ENCODE data around the gene PRR33. TPM values are rescaled to one million over a fixed set of nuclear protein-coding genes. Genes with fewer than 3 reads are reported as not detected.

PRR33 gene
- total RNA-seq, 1 donor from 2014 or later, result not detected

DNA sequence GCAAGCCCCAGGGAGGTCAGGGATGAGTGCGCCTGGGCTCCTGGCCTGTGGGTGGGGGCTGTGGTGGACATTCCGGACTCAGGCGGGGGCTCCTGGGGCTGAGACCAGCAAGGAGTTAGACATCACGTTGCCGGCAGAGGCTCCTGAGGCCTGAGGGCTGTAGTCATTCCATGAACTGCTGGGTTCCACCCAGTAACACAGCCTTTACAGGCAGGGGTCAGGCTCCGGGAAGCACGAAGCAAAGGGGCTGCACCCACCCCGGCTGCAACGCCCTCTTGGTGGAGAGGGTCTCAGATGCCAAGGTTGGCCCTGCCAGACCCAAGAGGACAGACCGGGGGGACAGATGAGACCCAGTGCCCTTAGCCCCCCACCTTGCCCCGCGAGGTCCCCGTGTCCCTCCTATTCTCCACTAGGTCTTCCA, 36.8 kb upstream of the PRR33 start:
- DNase-seq (ENCODE audit: low spot score), result no peak

DNA sequence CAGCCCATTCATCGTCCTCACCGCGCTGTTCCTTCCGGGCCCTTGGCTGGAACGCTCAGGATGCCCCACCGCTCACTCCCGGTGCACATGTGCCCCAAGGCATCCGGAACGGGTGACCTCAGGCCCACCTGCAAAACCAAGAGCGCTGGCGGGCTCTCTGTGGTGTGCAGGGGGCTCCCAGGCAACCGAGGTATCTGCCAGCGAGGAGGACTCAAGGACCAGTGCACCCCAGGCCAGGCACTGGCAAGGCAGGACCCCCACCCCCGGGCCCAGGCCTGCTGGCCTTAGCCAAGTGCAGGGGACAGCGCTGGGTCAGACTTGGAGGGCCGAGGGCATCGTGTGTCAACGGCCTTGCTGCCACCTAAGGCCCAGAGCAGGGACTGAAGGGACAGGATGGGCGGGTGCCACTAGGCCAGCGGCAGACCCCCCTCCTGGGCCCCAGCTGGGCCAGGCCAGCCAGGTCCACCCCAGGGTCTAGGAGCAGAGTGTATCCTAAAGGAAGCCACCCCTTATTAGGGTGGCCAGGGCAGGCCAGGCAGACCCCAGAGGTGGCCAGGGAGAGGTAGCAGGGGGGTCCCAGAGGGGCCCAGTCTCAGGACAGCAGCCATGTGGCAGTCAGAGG, 36.3 kb upstream of the PRR33 start:
- DNase-seq (ENCODE audit: low spot score), result no peak

DNA sequence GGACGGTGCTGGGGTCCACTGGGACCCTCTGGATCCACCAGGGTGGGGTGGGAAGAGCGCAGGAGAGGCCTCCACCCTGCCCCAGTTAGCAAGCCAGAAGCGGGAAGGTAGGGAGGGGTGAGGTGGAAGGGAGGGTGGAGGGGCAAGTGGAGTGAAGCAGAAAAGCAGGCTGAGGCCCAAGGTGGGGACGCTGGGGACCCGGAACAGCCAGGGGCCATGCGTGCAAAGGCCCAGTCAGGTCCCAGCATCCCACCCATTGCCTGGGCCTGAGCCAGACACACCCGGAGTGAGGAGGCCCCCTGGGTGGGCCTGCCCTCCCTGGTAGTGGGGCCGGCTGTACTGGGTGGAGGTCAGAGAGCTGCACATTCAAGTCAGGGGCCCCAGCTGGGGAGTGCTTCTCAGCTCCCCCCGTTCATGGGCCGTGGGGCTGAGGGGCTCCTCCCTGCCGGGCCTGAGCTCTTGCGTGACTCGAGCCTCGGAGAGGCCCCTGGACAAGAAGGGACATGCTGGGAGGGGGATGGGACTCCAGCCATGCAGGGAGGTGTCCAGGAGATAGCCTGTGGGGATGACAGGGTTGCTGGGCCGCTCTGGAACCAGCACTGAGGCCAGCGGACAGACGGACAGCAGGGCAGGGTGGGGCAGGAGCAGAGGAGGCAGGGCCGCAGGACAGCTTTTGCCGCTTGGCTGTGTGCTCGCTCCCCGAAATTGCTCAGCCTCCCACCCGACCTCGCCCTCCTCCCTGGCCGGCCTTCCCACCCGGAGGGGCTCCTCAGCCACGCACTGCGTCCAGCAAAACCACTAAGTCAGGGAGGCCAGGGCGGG, 35.5 kb upstream of the PRR33 start:
- DNase-seq (ENCODE audit: low spot score), result no peak

GRCh38 chr11:1926156-1927025, 34.7 kb upstream of the PRR33 start:
- DNase-seq (ENCODE audit: low spot score), result no peak

- DNase-seq (ENCODE audit: low spot score), result no peak
Measured at GRCh38 chr11:1925373-1926155, 33.9 kb upstream of the PRR33 start.

DNA sequence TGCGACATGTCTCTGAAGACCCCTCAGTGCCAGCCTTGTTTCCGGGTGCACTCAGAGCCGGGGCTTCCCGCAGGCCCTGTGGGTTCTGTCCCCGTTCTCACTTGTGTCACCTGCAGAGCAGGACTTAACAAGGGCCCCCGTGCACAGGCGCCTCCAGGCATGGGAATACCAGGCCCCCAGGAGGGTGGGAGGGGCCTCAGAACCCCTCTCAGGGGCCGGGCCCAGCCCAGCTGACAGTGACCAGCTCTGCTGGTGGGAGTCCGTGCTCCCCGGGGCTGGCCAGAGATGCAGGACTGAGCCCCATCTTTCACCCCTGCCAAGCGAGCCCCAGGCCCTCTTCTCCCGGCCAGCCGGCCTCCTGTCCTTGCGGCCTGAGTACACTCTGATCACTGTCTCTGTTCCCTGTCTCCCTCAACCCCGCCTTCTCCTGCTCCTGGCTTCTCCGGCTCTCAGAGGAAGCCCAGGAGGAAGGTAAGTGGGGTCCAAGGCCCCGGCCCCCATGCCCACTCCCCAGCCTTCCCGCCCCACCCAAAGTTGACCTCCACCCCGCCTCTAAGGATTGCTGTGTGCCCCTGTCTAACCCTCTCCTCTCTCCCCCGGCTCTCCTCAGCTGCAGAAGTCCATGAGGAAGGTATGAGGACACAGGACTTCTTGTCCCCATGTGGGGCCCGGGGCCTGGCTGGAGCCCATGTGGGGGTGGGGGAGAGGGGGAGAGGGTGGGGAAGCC, 33.1 kb upstream of the PRR33 start:
- no peak for DNase-seq (ENCODE audit: low spot score)

GRCh38 chr11:1924181-1924580, 32.5 kb upstream of the PRR33 start:
- DNase-seq (ENCODE audit: low spot score), result no peak

- no peak for DNase-seq (ENCODE audit: low spot score)
Measured at GRCh38 chr11:1923201-1923956, 31.7 kb upstream of the PRR33 start.

DNA sequence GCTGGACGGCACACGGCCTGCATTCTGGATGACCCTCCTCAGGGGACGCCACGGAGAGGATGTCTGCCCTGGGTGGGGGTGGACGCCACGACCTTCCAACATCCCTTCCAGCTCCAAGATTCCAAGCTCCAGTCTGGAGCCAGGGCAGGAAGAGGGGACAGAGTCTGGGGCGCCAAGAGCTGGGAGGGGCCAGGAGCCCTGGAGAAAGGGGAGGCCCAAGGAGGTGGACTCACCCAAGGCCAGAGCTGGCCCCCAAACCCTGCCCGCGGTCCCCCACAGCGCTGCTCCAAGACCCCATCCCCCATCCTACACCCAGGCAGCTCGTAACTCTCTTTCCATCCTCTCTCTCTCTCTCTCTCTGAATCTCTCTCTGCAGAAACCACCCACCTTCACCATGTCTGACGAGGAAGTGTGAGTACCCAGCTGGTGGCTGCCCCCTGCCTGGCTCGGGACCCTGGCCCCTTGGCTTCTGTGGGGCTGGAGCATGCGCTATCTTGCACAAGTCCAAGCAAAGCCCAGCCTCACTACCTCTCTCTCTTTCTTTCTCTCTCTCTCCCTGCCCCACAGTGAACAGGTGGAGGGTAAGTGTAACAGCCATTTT, 30.9 kb upstream of the PRR33 start:
- no peak for DNase-seq (ENCODE audit: low spot score)

DNA sequence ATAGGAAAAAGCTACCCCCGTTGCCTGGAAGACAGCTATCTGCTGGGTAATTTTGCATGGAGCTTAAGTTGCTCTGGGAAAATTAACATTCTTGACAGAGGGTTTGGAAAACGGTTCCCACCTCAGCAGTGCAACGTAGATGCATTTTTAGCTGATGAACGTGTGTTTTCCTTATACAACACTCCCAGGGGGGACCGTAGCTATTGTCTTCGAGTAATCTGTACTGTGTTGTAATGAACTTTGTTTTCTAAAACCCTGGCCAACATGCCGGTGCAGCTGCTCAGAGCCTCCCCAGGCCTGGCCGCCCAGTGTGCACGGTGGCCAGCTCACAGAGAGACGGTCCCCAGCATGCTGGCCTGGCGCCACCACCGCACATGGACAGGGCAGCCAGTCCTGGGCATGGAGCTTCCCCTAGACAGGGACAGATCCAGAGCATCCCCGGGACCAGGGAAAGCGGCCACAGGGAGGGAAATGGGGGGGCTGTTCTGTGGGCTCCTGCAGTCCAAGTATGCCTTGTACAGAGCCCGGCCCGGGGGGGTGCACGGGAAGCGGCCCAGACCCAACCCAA, 30.0 kb upstream of the PRR33 start:
- no peak for DNase-seq (ENCODE audit: low spot score)

- DNase-seq (ENCODE audit: low spot score), result no peak
Measured at GRCh38 chr11:1920909-1921573, 29.3 kb upstream of the PRR33 start.

DNA sequence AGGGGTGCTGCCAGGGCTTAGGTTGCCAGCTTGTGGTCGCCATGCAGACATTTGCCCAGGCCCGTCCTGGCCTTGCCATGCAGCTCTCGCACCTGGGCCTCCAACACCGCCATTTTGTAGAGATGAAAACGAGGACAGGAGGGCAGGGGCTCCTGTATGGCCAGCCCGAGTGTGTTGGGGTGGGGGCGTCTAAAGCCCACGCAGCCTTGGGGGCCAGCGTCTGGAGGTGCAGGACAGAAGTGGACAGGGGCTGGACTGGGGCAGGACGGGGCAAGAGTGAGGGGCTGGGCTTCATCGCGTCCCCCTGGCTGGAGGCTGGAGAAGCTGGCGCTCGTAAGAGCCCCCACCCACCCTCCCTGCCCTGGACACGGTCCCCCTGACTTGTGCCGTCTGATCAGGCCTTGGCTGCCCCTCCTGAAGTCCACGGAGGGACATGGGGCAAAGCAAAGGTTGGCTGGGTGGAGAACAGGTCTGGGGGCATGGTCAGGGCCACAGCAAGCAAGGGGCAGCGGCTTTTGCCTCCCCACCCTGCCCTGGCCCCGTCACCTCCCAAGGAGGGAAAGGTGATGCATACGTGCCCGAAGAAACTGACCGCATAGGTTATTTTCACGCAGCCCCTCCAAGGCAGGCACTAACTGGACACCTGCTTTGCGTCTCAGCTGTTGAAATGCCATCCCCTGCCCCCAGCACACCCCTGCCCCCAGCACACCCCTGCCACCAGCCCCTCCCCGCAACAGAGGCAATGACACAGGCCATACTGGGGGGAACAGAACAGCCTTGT, 28.6 kb upstream of the PRR33 start:
- DNase-seq (ENCODE audit: low spot score), result no peak

DNA sequence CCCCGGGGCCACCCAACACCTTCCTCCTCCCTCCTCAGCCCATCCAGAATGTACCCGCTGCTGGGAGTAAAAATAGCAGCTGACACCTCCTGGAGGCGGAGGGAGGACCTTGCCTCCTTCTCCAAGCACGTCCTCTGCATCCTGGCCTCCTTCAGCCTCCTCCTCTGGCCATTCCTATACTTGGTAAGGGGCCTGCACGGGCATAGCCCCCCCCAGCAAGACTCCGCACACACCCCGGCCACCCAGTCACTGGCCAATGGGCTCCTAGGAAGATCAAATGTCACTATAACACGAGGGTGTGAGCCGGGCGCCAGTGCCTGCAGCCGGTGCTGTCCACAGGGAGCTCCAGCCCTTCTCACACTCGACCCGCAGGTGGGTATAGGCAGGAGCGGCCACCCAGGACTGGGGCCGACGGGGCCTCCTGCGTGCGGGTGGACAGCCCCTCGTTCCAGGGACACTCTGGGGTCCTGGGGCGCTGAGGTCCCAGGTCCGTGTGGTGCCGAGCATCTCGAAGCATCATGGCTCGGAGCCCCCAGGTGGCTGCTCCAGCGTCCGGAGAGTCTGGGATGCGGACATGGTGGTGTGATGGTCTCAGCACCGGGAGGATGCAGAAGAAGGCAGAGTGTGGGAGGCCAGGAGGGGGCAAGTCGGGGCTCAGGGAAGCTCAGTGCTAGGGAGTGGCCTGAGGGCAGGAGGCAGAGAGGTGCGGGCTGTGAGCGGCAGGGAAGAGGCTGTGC, 27.9 kb upstream of the PRR33 start, which contains the start of gene TNNT3:
Gene TNNT3, plus strand, starts transcription at position 313 of the 737 bp plus-strand sequence. CDS start 3,172 bp downstream, outside the sequence.
- DNase-seq (ENCODE audit: low spot score), result no peak

DNA sequence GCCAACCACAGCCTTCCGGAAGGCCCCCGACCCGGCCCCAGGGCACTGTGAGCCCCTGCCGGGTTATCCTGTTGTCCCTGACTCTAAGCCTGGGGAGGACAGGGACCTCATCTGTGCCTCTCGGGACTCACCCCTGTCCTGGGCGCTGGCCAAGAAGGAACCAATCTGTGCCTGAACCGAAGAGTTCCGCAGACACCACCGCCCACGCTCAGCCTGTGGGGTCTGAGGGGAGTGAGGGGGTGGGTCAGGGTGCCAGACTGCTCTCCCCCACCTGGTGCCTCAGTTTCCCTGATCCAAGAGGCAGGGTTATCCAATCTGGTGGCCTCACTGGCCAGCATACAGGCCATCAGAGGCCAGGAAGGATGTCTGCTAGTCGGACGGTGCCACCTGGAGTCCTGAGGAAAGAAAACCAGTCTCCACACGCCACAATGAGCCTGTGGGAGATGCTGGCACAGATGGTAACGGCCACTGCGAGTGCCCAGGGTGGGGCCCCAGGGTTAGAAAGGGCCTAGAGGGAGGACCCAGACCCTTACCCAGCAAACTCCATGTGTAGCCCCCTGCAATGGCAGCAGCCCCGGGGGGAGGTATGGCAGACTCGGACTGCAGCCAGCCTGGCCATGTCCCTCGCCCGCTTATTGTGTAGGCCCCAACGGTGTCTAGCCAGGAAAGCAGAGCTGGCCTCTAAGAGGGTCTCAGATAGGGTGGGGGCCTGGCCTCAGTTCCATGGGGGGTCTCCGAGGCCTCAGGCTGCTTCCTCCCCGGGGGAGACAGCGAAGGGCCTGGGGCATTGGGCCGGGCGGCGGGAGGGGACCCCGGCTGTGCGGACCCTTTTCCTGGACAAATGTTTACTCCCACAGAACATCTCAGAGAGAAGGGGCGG, 27.0 kb upstream of the PRR33 start:
- DNase-seq (ENCODE audit: low spot score), result no peak

DNA sequence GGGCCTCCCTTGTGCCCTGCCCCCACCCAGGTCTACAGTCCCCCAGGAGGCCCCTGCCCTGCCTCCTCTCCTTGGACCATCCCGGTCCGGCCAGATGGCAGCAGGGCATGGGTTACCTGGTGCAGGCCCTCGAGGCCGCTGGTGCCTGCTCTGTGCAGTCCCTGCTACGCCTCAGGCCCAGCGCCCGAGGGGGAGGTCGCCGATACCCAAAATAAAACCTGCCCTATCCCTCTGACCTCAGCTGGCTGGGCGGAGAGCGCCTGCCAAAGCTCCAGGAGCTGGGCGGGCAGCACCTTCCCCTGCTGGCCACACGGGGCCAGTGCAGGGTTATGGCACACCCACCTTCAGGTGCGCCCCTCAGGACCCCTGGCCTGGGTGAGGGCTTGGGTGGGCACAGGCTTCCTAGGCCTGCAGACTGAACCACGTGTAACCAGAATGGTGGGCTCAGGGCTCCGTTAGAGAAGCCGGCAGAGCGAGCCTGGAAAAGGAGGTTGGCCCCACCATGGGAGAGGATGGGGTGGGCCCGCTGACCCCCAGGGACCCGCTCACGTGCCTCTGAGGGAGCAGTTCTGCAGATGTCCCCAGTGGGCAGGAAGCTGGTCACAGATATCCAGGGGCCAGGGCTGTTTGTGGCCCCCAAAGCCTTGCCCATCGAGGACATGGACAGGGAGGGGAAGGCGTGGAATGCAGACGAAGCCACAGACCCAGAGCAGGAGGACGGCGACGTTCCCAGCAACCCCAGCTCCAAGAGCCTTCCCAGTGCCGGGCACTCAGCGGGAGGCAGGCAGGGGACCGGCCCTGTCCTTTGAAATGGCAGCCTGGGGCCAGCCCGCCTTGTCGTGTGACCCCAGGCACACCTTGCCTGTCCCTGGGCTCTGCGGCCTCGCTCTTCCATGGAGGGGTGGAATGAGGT, 26.1 kb upstream of the PRR33 start:
- DNase-seq (ENCODE audit: low spot score), result no peak
